ENCODE measurements around the gene KCNG1. TPM values are rescaled to one million over a fixed set of nuclear protein-coding genes. Genes with fewer than 3 reads are reported as not detected.

KCNG1 gene
- total and polyA plus RNA-seq, 2 donors (not counting 1 experiment from before 2014, with no cell fraction given) = 16.9 to 57.7 TPM

DNA sequence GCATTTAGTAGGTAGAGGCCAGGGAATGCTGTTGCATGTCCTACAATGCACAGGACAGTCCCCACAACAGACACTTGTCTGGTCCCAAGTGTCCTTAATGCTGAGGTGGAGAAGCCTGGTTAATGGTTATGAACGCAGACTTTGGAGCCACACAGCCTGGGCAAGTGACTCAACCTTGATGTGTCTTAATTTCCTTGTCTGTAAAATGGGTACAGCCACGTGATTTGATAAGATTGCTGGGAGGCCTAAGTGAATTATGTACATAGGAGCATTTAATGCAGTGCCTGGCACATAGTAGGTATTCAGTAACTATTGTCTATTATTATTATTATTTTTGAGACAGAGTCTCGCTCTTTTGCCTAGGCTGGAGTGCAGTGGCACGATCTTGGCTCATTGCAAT lies 11.4 kb downstream of the KCNG1 start:
- Histone ChIP-seq H4K20me1 (ENCODE audit: control insufficient read depth, insufficient read depth, low read length, poor library complexity, severe bottlenecking) (peaks cover 16% of the 10 kb centered on the region), H3K36me3 (replicated peaks in 1 of 2; ENCODE audit: control extremely low read depth in 1 of 2, control insufficient read depth in 1 of 2, extremely low read depth in 1 of 2, insufficient read depth in 2 of 2, low read length in 1 of 2) (peaks cover 0 to 4% of the 10 kb centered on the region in 2 experiments), H2AFZ (ENCODE audit: insufficient read depth, low read depth, low read length, poor library complexity, severe bottlenecking) (no peak overlapping the region), H3K4me2 (replicated peaks; ENCODE audit: low read depth, low read length, poor library complexity, severe bottlenecking) (no peak overlapping the region), H3K27me3 (replicated peaks in 1 of 4; ENCODE audit: control extremely low read depth in 1 of 4, control insufficient read depth in 3 of 4, insufficient read depth in 4 of 4, low read length in 3 of 4) (peaks cover 0 to 4% (median 0%) of the 10 kb centered on the region in 4 experiments), H3K9me3 (ENCODE audit: control extremely low read depth in 1 of 3, control insufficient read depth in 2 of 3, insufficient read depth in 1 of 3, low read length in 2 of 3) (peaks cover 0 to 2% (median 0%) of the 10 kb centered on the region in 3 donors), H3K4me3 (ENCODE audit: control extremely low read depth in 1 of 5, extremely low read depth in 1 of 5, insufficient read depth in 1 of 5, low read depth in 2 of 5, low read length in 4 of 5) (no peak overlapping the region), H3K4me1 (ENCODE audit: control insufficient read depth in 2 of 2, insufficient read depth in 2 of 2, low read length in 2 of 2) (peaks cover 15% of the 10 kb centered on the region in 2 donors), H3K27ac (ENCODE audit: low read length in 2 of 2) (no peak overlapping the region), H3K9ac (ENCODE audit: low read length) (no peak overlapping the region), H3K79me2 (ENCODE audit: control insufficient read depth, insufficient read depth, low read length) (peaks cover 8% of the 10 kb centered on the region)
- no peak for DNase-seq
- Mint-ChIP-seq H3K4me3 (no peak overlapping the region), H3K9me3 (ENCODE audit: insufficient read depth) (no peaks in the 10 kb centered on the region), H3K27ac (no peak overlapping the region), H3K4me1 (peaks cover 9% of the 10 kb centered on the region), H3K27me3 (peaks cover 12% of the 10 kb centered on the region)
- POLR2A ChIA-PET = no interaction called here
- CTCF ChIA-PET = no interaction called here
- TF ChIP-seq EZH2 (IDR thresholded peaks at IDR 0.05; ENCODE audit: borderline replicate concordance, insufficient read depth, low read depth, low read length, poor library complexity, severe bottlenecking) (no peak), CTCF (IDR thresholded peaks at IDR 0.05) (no peak)
- intact Hi-C loops (cut with micrococcal nuclease) = no loop called here
- 86% methylated on average over 4 of the region's 4 CpGs for WGBS (ENCODE audit: insufficient coverage)
- no peak for ATAC-seq (ENCODE audit: low read depth)

DNA sequence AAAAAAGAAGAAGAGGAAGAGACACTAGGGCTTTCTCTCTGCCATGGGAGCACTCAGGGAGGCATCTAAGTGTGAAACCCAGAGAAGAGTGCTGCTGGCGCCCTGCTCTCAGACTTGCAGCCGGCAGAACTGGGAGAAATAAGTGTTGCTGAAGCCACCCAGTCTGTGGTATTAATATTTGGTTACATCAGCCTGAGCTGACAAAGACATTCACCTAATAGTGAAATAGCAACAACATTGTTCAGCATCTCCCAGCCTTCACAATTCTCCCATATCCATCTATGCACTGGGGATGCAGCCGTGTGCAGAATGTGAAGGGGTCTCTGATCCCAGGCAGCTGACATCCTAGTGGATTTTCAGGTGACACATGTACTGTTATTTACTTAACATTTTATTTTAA lies 12.0 kb downstream of the KCNG1 start:
- H3K4me1 Mint-ChIP-seq = peaks cover 9% of the 10 kb centered on the region
- Histone ChIP-seq H3K27ac (ENCODE audit: low read length in 2 of 2) (no peak overlapping the region), H3K4me1 (ENCODE audit: control insufficient read depth in 2 of 2, insufficient read depth in 2 of 2, low read length in 2 of 2) (peaks cover 14 to 15% of the 10 kb centered on the region in 2 donors), H3K9me3 (ENCODE audit: control extremely low read depth in 1 of 3, control insufficient read depth in 2 of 3, insufficient read depth in 1 of 3, low read length in 2 of 3) (peaks cover 0 to 2% (median 0%) of the 10 kb centered on the region in 3 donors), H2AFZ (ENCODE audit: insufficient read depth, low read depth, low read length, poor library complexity, severe bottlenecking) (no peak overlapping the region), H3K36me3 (replicated peaks in 1 of 2; ENCODE audit: control extremely low read depth in 1 of 2, control insufficient read depth in 1 of 2, extremely low read depth in 1 of 2, insufficient read depth in 2 of 2, low read length in 1 of 2) (peaks cover 0 to 4% of the 10 kb centered on the region in 2 experiments), H3K4me2 (replicated peaks; ENCODE audit: low read depth, low read length, poor library complexity, severe bottlenecking) (no peak overlapping the region), H3K4me3 (ENCODE audit: control extremely low read depth in 1 of 5, extremely low read depth in 1 of 5, insufficient read depth in 1 of 5, low read depth in 2 of 5, low read length in 4 of 5) (no peak overlapping the region), H3K9ac (ENCODE audit: low read length) (no peak overlapping the region), H4K20me1 (ENCODE audit: control insufficient read depth, insufficient read depth, low read length, poor library complexity, severe bottlenecking) (peaks cover 14% of the 10 kb centered on the region), H3K27me3 (replicated peaks in 1 of 4; ENCODE audit: control extremely low read depth in 1 of 4, control insufficient read depth in 3 of 4, insufficient read depth in 4 of 4, low read length in 3 of 4) (peaks cover 0 to 4% (median 0%) of the 10 kb centered on the region in 4 experiments), H3K79me2 (ENCODE audit: control insufficient read depth, insufficient read depth, low read length) (peaks cover 8% of the 10 kb centered on the region)
- H3K27ac Mint-ChIP-seq = no peak overlapping the region
- ChIA-PET POLR2A (no interaction called here), CTCF (no interaction called here)
- ATAC-seq (ENCODE audit: low read depth) = no peak
- DNase-seq = no peak
- intact Hi-C loops (cut with micrococcal nuclease) = no loop called here
- no peak overlapping the region for H3K4me3 Mint-ChIP-seq
- TF ChIP-seq EZH2 (IDR thresholded peaks at IDR 0.05; ENCODE audit: borderline replicate concordance, insufficient read depth, low read depth, low read length, poor library complexity, severe bottlenecking) (no peak), CTCF (IDR thresholded peaks at IDR 0.05) (no peak)
- no CpG with 5 or more reads among the region's 3 CpGs for WGBS (ENCODE audit: insufficient coverage)
- H3K27me3 Mint-ChIP-seq = peaks cover 16% of the 10 kb centered on the region
- no peaks in the 10 kb centered on the region for H3K9me3 Mint-ChIP-seq (ENCODE audit: insufficient read depth)
